Lower leg skin (tissue), 3 donors: ENCODE results near the gene OCLN.
"Not testable (repeated sequence)": the region's sequence is repeated elsewhere in the genome, so short reads cannot be mapped to it uniquely, and the experiment has no call there.

Experiments used
- CTCF ChIP-seq, 3 donors: fragments of 450-650 bp; IDR thresholded peaks; one replicate each; pipeline ENCODE4 v1.5.1; 2016; ENCODE audit warnings: antibody characterized with exemption in 3 of 3, mild to moderate bottlenecking in 3 of 3, moderate library complexity in 2 of 3
- POLR2A ChIP-seq, 2 donors: fragments of 450-650 bp; IDR thresholded peaks; one replicate each; pipeline ENCODE4 v1.6.1; 2016 to 2017; ENCODE audit warnings: antibody characterized with exemption in 2 of 2, mild to moderate bottlenecking in 1 of 2, moderate library complexity in 1 of 2

GRCh38 chr5:69455428-69455988 is 37.1 kb upstream of the OCLN start:
- TF ChIP-seq CTCF, POLR2A (IDR thresholded peaks at IDR 0.05): not testable (repeated sequence)
